Measurements from ENCODE around the gene PRDM16.

Gene PRDM16

GRCh38 chr1:3141129-3141528, 72.1 kb downstream of the PRDM16 start:
- DNase-seq (ENCODE audit: low read depth), result no peak

GRCh38 chr1:3141836-3142235, 72.8 kb downstream of the PRDM16 start:
- DNase-seq (ENCODE audit: low read depth), result no peak

DNA sequence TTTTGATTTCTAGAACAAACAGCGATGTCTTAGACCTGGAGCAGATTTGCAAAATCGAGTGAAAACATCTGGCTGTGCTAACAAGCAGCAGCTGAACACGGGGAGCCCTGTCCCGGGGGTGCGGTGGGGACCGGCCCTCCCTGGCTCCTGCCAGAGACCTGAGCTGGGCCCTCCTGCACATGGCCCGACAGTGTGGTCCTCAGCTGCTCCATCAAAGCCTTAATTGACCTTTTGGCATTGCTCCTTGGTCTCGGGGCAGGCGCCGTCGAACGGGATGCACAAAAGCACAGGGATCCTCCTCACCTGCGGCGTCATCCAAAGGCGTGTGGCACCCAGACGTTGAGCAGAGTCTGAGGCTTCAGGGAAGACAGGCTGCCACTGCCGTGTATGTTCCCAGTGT, 73.2 kb downstream of the PRDM16 start:
- DNase-seq (ENCODE audit: low read depth), result no peak

- no peak for DNase-seq (ENCODE audit: low read depth)
These were observed 73.7 kb downstream of the PRDM16 start for GRCh38 chr1:3142751-3143150.

- no peak for DNase-seq (ENCODE audit: low read depth)
These were observed 76.7 kb downstream of the PRDM16 start for GRCh38 chr1:3145532-3146325.

DNA sequence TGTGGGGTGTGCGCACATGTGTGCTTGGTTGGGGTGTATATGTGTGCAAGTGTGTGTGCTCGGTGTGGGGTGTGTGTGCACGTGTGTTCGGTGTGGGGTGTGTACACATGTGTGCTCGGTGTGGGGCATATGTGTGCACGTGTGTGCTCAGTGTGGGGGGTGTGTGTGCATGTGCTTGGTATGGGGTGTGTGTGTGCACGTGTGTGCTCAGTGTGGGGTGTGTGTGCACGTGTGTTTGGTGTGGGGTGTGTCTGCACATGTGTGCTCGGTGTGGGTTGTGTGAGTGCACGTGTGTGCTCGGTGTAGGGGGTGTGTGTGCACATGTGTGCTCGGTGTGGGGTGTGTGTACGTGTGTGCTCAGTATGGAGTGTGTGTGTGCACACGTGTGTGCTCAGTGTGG, 77.5 kb downstream of the PRDM16 start:
- DNase-seq (ENCODE audit: low read depth), result no peak

DNA sequence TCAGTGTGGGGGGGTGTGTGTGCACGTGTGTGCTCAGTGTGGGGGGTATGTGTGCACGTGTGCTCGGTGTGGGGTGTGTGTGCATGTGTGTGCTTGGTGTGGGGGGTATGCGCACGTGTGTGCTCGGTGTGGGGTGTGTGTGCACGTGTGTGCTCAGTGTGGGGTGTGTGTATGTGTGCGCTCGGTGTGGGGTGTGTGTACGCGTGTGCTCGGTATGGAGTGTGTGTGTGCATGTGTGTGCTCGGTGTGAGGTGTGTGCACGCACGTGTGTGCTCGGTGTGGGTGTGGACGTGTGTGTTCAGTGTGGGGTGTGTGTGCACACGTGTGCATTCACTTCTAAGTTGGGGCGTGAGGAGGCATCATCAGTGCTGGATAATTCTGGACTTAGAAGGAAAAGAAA, 77.9 kb downstream of the PRDM16 start:
- no peak for DNase-seq (ENCODE audit: low read depth)

- DNase-seq (ENCODE audit: low read depth), result no peak
These were observed 79.2 kb downstream of the PRDM16 start for GRCh38 chr1:3148171-3148570.

- no peak for DNase-seq (ENCODE audit: low read depth)
These were observed 80.3 kb downstream of the PRDM16 start for GRCh38 chr1:3149277-3149676.

- DNase-seq (ENCODE audit: low read depth), result no peak
These were observed 82.5 kb downstream of the PRDM16 start for GRCh38 chr1:3151456-3151855.

- no peak for DNase-seq (ENCODE audit: low read depth)
These were observed 83.1 kb downstream of the PRDM16 start for GRCh38 chr1:3152143-3152542.

- DNase-seq (ENCODE audit: low read depth), result no peak
These were observed 84.2 kb downstream of the PRDM16 start for GRCh38 chr1:3153197-3153596.

GRCh38 chr1:3153902-3154795, 85.1 kb downstream of the PRDM16 start:
- no peak for DNase-seq (ENCODE audit: low read depth)

- no peak for DNase-seq (ENCODE audit: low read depth)
These were observed 86.3 kb downstream of the PRDM16 start for GRCh38 chr1:3155056-3155925.

- DNase-seq (ENCODE audit: low read depth), result no peak
These were observed 86.9 kb downstream of the PRDM16 start for GRCh38 chr1:3155926-3156220.

DNA sequence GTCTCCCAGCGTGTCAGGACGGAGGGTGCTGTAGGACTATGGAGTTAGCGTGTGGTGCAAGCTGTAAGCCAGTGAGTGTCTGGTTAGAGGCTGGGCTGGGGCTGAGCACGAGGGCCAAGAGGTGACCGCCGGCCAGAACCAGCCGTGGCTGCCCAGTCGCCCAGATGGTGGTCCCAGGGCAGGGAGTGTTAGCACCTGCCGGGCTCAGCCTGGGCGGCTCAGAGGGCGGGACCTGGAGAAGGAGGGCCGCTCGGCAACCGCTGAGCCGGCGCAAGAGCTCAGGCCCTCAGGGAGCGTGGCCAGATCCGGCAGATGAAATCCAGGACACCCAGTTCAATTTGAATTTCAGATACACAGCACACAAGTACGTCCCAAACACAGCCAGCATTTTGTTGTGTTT, 87.9 kb downstream of the PRDM16 start:
- no peak for DNase-seq (ENCODE audit: low read depth)

- no peak for DNase-seq (ENCODE audit: low read depth)
These were observed 89.3 kb downstream of the PRDM16 start for GRCh38 chr1:3158347-3158746.

DNA sequence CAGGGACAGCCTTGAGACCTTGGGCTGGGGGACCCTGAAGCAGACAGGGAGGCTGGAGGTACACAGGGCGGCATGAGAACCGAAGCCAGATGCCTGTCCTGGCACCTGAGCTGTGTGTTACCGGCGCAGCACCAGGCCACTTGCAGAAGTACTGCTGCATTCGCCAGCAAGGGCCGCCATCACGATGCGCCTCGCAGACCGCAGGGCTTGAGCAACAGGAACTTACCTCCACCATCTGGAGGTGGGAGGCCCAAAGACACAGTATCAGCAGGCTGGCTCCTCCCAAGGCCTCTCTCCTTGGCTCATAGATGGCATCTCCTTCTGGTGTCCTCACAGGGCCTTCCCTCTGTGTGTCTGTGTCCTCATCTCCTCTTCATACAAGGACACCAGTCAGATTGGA, 90.1 kb downstream of the PRDM16 start:
- DNase-seq (ENCODE audit: low read depth), result no peak

DNA sequence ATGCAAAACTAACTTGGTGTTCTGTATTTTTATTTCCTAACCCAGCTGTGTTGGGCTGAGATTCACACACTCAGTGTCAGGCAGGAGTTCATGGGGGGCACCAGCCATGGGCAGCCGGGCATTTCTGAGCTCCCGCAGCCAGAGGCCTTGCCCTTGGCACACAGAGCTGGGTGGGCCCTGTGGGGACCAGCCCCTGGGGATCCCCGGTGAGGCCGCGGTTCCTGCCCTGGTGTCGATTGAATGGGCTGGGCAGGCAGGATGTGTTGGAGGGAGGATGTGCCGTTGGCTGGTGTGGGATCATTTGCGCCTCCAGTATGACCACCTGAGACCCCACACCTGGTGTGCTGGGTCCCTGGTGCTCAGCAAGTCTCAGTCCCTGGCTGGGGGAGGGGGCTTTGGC, 91.0 kb downstream of the PRDM16 start:
- no peak for DNase-seq (ENCODE audit: low read depth)

DNA sequence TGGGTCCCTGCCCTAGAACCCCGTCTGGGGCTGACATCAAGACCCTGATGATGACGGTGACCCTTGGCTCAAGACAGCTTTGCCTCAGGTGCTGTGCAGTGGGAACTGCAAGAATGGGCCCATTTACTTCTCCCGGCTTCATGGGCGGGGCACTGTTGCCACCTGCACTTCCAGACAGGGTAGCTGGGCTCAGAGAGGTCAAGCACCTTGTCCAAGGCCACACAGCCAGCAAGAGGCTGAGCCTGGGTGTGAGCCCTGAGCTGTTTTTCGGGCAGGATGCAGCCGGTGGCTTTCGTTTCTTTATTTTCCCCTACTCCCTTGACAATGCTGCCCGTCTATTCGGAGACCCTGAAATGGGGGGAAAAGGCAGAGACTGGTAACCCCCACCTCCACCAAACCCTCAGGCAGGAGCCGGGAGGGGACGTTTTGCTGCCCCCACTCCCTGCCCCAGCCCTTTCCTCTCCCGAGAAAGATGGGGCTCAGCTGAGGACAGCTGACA, 91.7 kb downstream of the PRDM16 start:
- no peak for DNase-seq (ENCODE audit: low read depth)

- DNase-seq (ENCODE audit: low read depth), result no peak
These were observed 92.3 kb downstream of the PRDM16 start for GRCh38 chr1:3161176-3161840.

Data from stimulated activated CD8-positive, alpha-beta memory T cell treated with anti-CD3 and anti-CD28 coated beads, Interleukin-15, amount 100 ng/mL, for 24 hours (primary cell).